GM12892 (cell line): ENCODE measurements around the gene EPHA4.

Source experiments
- POLR2A ChIP-seq: IDR thresholded peaks from 2 replicates; pipeline ENCODE4 v1.6.1; 2011; ENCODE audit warnings: low read depth, low read length, control low read depth
- POLR2AphosphoS5 ChIP-seq: IDR thresholded peaks from 2 replicates; pipeline ENCODE4 v1.6.1; 2011; ENCODE audit warnings: low read depth, low read length, control low read depth
- TAF1 ChIP-seq: IDR thresholded peaks from 2 replicates; pipeline ENCODE4 v1.6.1; 2011; ENCODE audit warnings: low read depth, mild to moderate bottlenecking, control low read depth, low read length, borderline replicate concordance

- TF ChIP-seq POLR2A (no peak), POLR2AphosphoS5 (no peak), TAF1 (no peak)
Observed at GRCh38 chr2:221608442-221608841, 36.3 kb upstream of the EPHA4 start.
